Gastrocnemius medialis (tissue), 4 donors: Measurements from ENCODE around the gene ATE1.

Source experiments
- CTCF ChIP-seq, 5 experiments: fragments of 450-650 bp in 3 of 5; fragments of 200-600 bp in 2 of 5; sonication (generic) in 2 of 5; IDR thresholded peaks in 4 of 5; conservative IDR thresholded peaks in 1 of 5; 1 replicate in 4 of 5; 2 replicates in 1 of 5; pipeline ENCODE4 v1.5.1; 2016 to 2019; ENCODE audit warnings: antibody characterized with exemption in 5 of 5, mild to moderate bottlenecking in 3 of 5, moderate library complexity in 3 of 5
- POLR2A ChIP-seq, 2 donors: fragments of 450-650 bp; IDR thresholded peaks; one replicate each; pipeline ENCODE4 v1.6.1; 2017; ENCODE audit warnings: antibody characterized with exemption in 2 of 2, mild to moderate bottlenecking in 2 of 2, moderate library complexity in 2 of 2

DNA sequence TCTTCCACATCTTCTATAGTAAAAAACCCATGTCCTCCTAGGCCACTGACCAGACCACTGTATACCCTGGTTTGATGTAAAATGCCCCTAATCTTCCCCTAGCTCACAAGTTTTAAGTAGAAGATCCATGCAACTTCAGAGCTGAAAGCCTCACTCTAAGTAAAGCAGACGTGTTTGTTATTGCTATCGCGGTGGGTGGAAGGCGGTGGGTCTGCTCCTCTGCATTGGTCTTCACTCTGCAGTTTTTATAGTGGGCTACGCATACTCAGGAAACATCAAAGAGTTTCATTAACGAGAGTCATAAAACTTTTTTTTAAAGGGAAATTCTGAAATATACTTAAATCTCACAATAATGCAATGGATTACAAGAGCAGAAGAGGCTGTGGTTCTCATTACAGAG lies 91.7 kb downstream of the ATE1 start:
- TF ChIP-seq CTCF (IDR thresholded peaks at IDR 0.05 in 4 of 5, conservative IDR thresholded peaks at IDR 0.05 in 1 of 5) (no peak), POLR2A (IDR thresholded peaks at IDR 0.05) (no peak)
